Ishikawa (cell line): ENCODE measurements around the gene THSD1.

ENCODE experiments used
- EGR1 ChIP-seq: IDR thresholded peaks from 2 replicates; pipeline ENCODE4 v1.6.1; 2012
- EP300 ChIP-seq: IDR thresholded peaks from 2 replicates; pipeline ENCODE4 v1.6.1; 2012; ENCODE audit warnings: borderline replicate concordance
- MAX ChIP-seq: IDR thresholded peaks from 2 replicates; pipeline ENCODE4 v1.6.1; 2012
- YY1 ChIP-seq: IDR thresholded peaks from 2 replicates; pipeline ENCODE4 v1.6.1; 2012; ENCODE audit warnings: low read depth
- TF ChIP-seq, protein P1 (sequence below): IDR thresholded peaks from 2 replicates; pipeline ENCODE4 v1.6.1; 2012; ENCODE audit warnings: low read depth, mild to moderate bottlenecking

DNA sequence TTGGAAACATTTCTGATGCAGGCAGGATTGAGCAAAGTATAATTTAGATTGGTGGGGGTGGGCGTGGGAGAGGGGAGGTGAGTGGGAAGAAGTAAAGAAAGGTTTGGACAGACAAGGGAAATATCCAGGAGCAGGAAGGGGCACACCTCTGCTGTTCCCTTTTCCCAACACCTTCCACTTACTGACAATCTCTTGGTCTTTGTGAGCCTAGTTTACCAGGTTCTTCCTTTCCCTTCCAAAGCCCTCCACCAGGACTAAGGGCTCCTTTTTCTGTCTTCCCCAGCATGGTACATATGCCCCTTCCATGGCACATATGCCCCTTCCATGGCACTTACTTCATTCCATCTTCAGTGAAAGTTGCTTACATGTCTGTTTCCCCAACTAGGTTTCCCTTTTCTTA lies 6.2 kb upstream of the THSD1 start:
- TF ChIP-seq MAX = no peak
- TF ChIP-seq EGR1 = no peak
- TF ChIP-seq YY1 = no peak
- TF ChIP-seq, protein P1, sequence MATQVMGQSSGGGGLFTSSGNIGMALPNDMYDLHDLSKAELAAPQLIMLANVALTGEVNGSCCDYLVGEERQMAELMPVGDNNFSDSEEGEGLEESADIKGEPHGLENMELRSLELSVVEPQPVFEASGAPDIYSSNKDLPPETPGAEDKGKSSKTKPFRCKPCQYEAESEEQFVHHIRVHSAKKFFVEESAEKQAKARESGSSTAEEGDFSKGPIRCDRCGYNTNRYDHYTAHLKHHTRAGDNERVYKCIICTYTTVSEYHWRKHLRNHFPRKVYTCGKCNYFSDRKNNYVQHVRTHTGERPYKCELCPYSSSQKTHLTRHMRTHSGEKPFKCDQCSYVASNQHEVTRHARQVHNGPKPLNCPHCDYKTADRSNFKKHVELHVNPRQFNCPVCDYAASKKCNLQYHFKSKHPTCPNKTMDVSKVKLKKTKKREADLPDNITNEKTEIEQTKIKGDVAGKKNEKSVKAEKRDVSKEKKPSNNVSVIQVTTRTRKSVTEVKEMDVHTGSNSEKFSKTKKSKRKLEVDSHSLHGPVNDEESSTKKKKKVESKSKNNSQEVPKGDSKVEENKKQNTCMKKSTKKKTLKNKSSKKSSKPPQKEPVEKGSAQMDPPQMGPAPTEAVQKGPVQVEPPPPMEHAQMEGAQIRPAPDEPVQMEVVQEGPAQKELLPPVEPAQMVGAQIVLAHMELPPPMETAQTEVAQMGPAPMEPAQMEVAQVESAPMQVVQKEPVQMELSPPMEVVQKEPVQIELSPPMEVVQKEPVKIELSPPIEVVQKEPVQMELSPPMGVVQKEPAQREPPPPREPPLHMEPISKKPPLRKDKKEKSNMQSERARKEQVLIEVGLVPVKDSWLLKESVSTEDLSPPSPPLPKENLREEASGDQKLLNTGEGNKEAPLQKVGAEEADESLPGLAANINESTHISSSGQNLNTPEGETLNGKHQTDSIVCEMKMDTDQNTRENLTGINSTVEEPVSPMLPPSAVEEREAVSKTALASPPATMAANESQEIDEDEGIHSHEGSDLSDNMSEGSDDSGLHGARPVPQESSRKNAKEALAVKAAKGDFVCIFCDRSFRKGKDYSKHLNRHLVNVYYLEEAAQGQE = no peak
- TF ChIP-seq EP300 = no peak
